ENCODE data around the gene TRANK1.

TRANK1 gene

GRCh38 chr3:36969540-36970432, 24.9 kb upstream of the TRANK1 start:
- peak; percentile 82 for DNase-seq
- H3K36me3 ChIP-seq (ENCODE audit: control insufficient read depth in 1 of 2, insufficient read depth in 2 of 2, low read depth in 1 of 2, low read length in 2 of 2): no peaks in the 10 kb centered on the region
- H3K4me2 ChIP-seq (ENCODE audit: low read length, poor library complexity, severe bottlenecking): no peak overlapping the region
- no peak overlapping the region for H3K14ac ChIP-seq (ENCODE audit: low read length in 2 of 2)
- H3K9me3 ChIP-seq (ENCODE audit: control insufficient read depth, low read length): no peaks in the 10 kb centered on the region
- H3K18ac ChIP-seq (ENCODE audit: low read depth in 1 of 2, low read length in 2 of 2): peak overlapping the region in 1 of 2 experiments; percentile 14
- H3K27ac ChIP-seq (ENCODE audit: low read length, poor library complexity, severe bottlenecking): peak overlapping the region; percentile 3
- peaks cover 3% of the 10 kb centered on the region for H3K4me1 ChIP-seq (ENCODE audit: control insufficient read depth, insufficient read depth, low read depth, low read length)
- no peak overlapping the region for H2BK12ac ChIP-seq (ENCODE audit: low read length in 2 of 2)
- H2AK5ac ChIP-seq (ENCODE audit: low read length, severe bottlenecking): no peak overlapping the region
- no peak overlapping the region for H4K91ac ChIP-seq (ENCODE audit: low read length)
- H2AFZ ChIP-seq (ENCODE audit: low read depth, low read length): peak overlapping the region; percentile 63
- H3K9ac ChIP-seq (ENCODE audit: low read length): no peak overlapping the region
- no peak overlapping the region for H2BK5ac ChIP-seq (ENCODE audit: low read depth, low read length, poor library complexity, severe bottlenecking)
- H3K23ac ChIP-seq (ENCODE audit: low read length in 2 of 2): no peak overlapping the region
- peak overlapping the region in 1 of 2 experiments; percentile 51 for H3K4ac ChIP-seq (ENCODE audit: low read depth in 1 of 2, low read length in 2 of 2)
- no peak overlapping the region for H2BK15ac ChIP-seq (ENCODE audit: low read depth, poor library complexity, severe bottlenecking)
- H3K79me1 ChIP-seq (replicated peaks; ENCODE audit: low read length, poor library complexity, severe bottlenecking): no peaks in the 10 kb centered on the region
- H2BK120ac ChIP-seq (ENCODE audit: low read depth, low read length): no peak overlapping the region
- H3K4me3 ChIP-seq (ENCODE audit: insufficient read depth in 1 of 2, low read depth in 1 of 2, low read length in 2 of 2): no peak overlapping the region
- no peak overlapping the region for H4K8ac ChIP-seq (ENCODE audit: low read length)
- 9% methylated on average over 4 of the region's 4 CpGs for WGBS
- no peaks in the 10 kb centered on the region for H3K27me3 ChIP-seq (ENCODE audit: control insufficient read depth in 1 of 2, insufficient read depth in 1 of 2, low read length in 2 of 2)

GRCh38 chr3:36969085-36969484, 24.2 kb upstream of the TRANK1 start:
- no peak overlapping the region for H3K4ac ChIP-seq (ENCODE audit: low read depth in 1 of 2, low read length in 2 of 2)
- H2AK5ac ChIP-seq (ENCODE audit: low read length, severe bottlenecking): no peak overlapping the region
- no peak overlapping the region for H2BK5ac ChIP-seq (ENCODE audit: low read depth, low read length, poor library complexity, severe bottlenecking)
- peaks cover 3% of the 10 kb centered on the region for H3K4me1 ChIP-seq (ENCODE audit: control insufficient read depth, insufficient read depth, low read depth, low read length)
- no peaks in the 10 kb centered on the region for H3K27me3 ChIP-seq (ENCODE audit: control insufficient read depth in 1 of 2, insufficient read depth in 1 of 2, low read length in 2 of 2)
- H3K9ac ChIP-seq (ENCODE audit: low read length): no peak overlapping the region
- H3K36me3 ChIP-seq (ENCODE audit: control insufficient read depth in 1 of 2, insufficient read depth in 2 of 2, low read depth in 1 of 2, low read length in 2 of 2): no peaks in the 10 kb centered on the region
- no peak overlapping the region for H2AFZ ChIP-seq (ENCODE audit: low read depth, low read length)
- H2BK12ac ChIP-seq (ENCODE audit: low read length in 2 of 2): no peak overlapping the region
- H2BK15ac ChIP-seq (ENCODE audit: low read depth, poor library complexity, severe bottlenecking): no peak overlapping the region
- no peaks in the 10 kb centered on the region for H3K9me3 ChIP-seq (ENCODE audit: control insufficient read depth, low read length)
- no peak overlapping the region for H3K4me2 ChIP-seq (ENCODE audit: low read length, poor library complexity, severe bottlenecking)
- no peaks in the 10 kb centered on the region for H3K79me1 ChIP-seq (replicated peaks; ENCODE audit: low read length, poor library complexity, severe bottlenecking)
- H3K4me3 ChIP-seq (ENCODE audit: insufficient read depth in 1 of 2, low read depth in 1 of 2, low read length in 2 of 2): no peak overlapping the region
- H3K23ac ChIP-seq (ENCODE audit: low read length in 2 of 2): no peak overlapping the region
- DNase-seq: no peak
- H3K14ac ChIP-seq (ENCODE audit: low read length in 2 of 2): no peak overlapping the region
- H3K27ac ChIP-seq (ENCODE audit: low read length, poor library complexity, severe bottlenecking): no peak overlapping the region
- 91% methylated on average over 4 of the region's 4 CpGs for WGBS
- H4K91ac ChIP-seq (ENCODE audit: low read length): no peak overlapping the region
- H4K8ac ChIP-seq (ENCODE audit: low read length): no peak overlapping the region
- no peak overlapping the region for H2BK120ac ChIP-seq (ENCODE audit: low read depth, low read length)
- peak overlapping the region in 1 of 2 experiments; percentile 14 for H3K18ac ChIP-seq (ENCODE audit: low read depth in 1 of 2, low read length in 2 of 2)

GRCh38 chr3:36965440-36965839, 20.6 kb upstream of the TRANK1 start:
- Histone ChIP-seq H3K9ac (ENCODE audit: low read length) (no peak overlapping the region), H3K4me3 (ENCODE audit: insufficient read depth in 1 of 2, low read depth in 1 of 2, low read length in 2 of 2) (no peak overlapping the region), H3K27me3 (ENCODE audit: control insufficient read depth in 1 of 2, insufficient read depth in 1 of 2, low read length in 2 of 2) (no peaks in the 10 kb centered on the region), H3K18ac (ENCODE audit: low read depth in 1 of 2, low read length in 2 of 2) (no peak overlapping the region), H3K79me1 (replicated peaks; ENCODE audit: low read length, poor library complexity, severe bottlenecking) (no peaks in the 10 kb centered on the region), H2AK5ac (ENCODE audit: low read length, severe bottlenecking) (no peak overlapping the region), H3K4me2 (ENCODE audit: low read length, poor library complexity, severe bottlenecking) (no peak overlapping the region), H2BK12ac (ENCODE audit: low read length in 2 of 2) (no peak overlapping the region), H3K36me3 (ENCODE audit: control insufficient read depth in 1 of 2, insufficient read depth in 2 of 2, low read depth in 1 of 2, low read length in 2 of 2) (no peaks in the 10 kb centered on the region), H3K23ac (ENCODE audit: low read length in 2 of 2) (no peak overlapping the region), H2BK5ac (ENCODE audit: low read depth, low read length, poor library complexity, severe bottlenecking) (no peak overlapping the region), H2BK120ac (ENCODE audit: low read depth, low read length) (no peak overlapping the region), H3K14ac (ENCODE audit: low read length in 2 of 2) (no peak overlapping the region), H2BK15ac (ENCODE audit: low read depth, poor library complexity, severe bottlenecking) (no peak overlapping the region), H3K4ac (ENCODE audit: low read depth in 1 of 2, low read length in 2 of 2) (no peak overlapping the region), H3K9me3 (ENCODE audit: control insufficient read depth, low read length) (no peaks in the 10 kb centered on the region), H4K91ac (ENCODE audit: low read length) (no peak overlapping the region), H2AFZ (ENCODE audit: low read depth, low read length) (no peak overlapping the region), H3K4me1 (ENCODE audit: control insufficient read depth, insufficient read depth, low read depth, low read length) (peaks cover 3% of the 10 kb centered on the region), H4K8ac (ENCODE audit: low read length) (no peak overlapping the region), H3K27ac (ENCODE audit: low read length, poor library complexity, severe bottlenecking) (no peak overlapping the region)
- WGBS: 82% methylated on average over 3 of the region's 3 CpGs
- no peak for DNase-seq

- Histone ChIP-seq H3K4me3 (ENCODE audit: insufficient read depth in 1 of 2, low read depth in 1 of 2, low read length in 2 of 2) (no peak overlapping the region), H3K9me3 (ENCODE audit: control insufficient read depth, low read length) (no peaks in the 10 kb centered on the region), H3K23ac (ENCODE audit: low read length in 2 of 2) (no peak overlapping the region), H3K27ac (ENCODE audit: low read length, poor library complexity, severe bottlenecking) (no peak overlapping the region), H3K18ac (ENCODE audit: low read depth in 1 of 2, low read length in 2 of 2) (no peak overlapping the region), H3K9ac (ENCODE audit: low read length) (no peak overlapping the region), H3K79me1 (replicated peaks; ENCODE audit: low read length, poor library complexity, severe bottlenecking) (no peaks in the 10 kb centered on the region), H2AK5ac (ENCODE audit: low read length, severe bottlenecking) (no peak overlapping the region), H2BK12ac (ENCODE audit: low read length in 2 of 2) (no peak overlapping the region), H3K14ac (ENCODE audit: low read length in 2 of 2) (no peak overlapping the region), H3K36me3 (ENCODE audit: control insufficient read depth in 1 of 2, insufficient read depth in 2 of 2, low read depth in 1 of 2, low read length in 2 of 2) (no peaks in the 10 kb centered on the region), H2AFZ (ENCODE audit: low read depth, low read length) (no peak overlapping the region), H2BK15ac (ENCODE audit: low read depth, poor library complexity, severe bottlenecking) (no peak overlapping the region), H3K4me2 (ENCODE audit: low read length, poor library complexity, severe bottlenecking) (no peak overlapping the region), H3K27me3 (ENCODE audit: control insufficient read depth in 1 of 2, insufficient read depth in 1 of 2, low read length in 2 of 2) (no peaks in the 10 kb centered on the region), H2BK120ac (ENCODE audit: low read depth, low read length) (no peak overlapping the region), H4K8ac (ENCODE audit: low read length) (no peak overlapping the region), H3K4ac (ENCODE audit: low read depth in 1 of 2, low read length in 2 of 2) (no peak overlapping the region), H4K91ac (ENCODE audit: low read length) (no peak overlapping the region), H2BK5ac (ENCODE audit: low read depth, low read length, poor library complexity, severe bottlenecking) (no peak overlapping the region), H3K4me1 (ENCODE audit: control insufficient read depth, insufficient read depth, low read depth, low read length) (peaks cover 1% of the 10 kb centered on the region)
- DNase-seq: no peak
These were observed 20.0 kb upstream of the TRANK1 start for GRCh38 chr3:36964817-36965216.
